ENCODE measurements around the gene NME3. TPM values are rescaled to one million over a fixed set of nuclear protein-coding genes. Genes with fewer than 3 reads are reported as not detected.

NME3 gene
- total RNA-seq, 1 donor from 2014 or later = 53.8 TPM

- H3K4me1 Mint-ChIP-seq (ENCODE audit: low read depth) = peaks cover 26% of the 10 kb centered on the region
- H3K27ac Mint-ChIP-seq (ENCODE audit: unreplicated experiment) = peak within 1 kb of the TSS; percentile 94
- peak; percentile 100 for DNase-seq (ENCODE audit: low spot score)
- no peak for TF ChIP-seq CTCF (IDR thresholded peaks at IDR 0.05)
- H3K27me3 Mint-ChIP-seq (ENCODE audit: low read depth) = no peaks in the 10 kb centered on the region
- peak within 1 kb of the TSS; percentile 90 for H3K4me3 Mint-ChIP-seq (ENCODE audit: unreplicated experiment)
- peaks cover 1% of the 10 kb centered on the region for H3K36me3 Mint-ChIP-seq (ENCODE audit: low read depth)
- no peaks in the 10 kb centered on the region for H3K9me3 Mint-ChIP-seq (ENCODE audit: low read depth)
These were observed 11.3 kb upstream of the NME3 start, which contains the start of the genes NUBP2 and SPSB3 for GRCh38 chr16:1782408-1783264. TSS of gene NUBP2 (plus strand) at chr16:1782960. CDS start at chr16:1783021, 61 bp downstream. TSS of gene SPSB3 (minus strand) at chr16:1782571. CDS start at chr16:1781483, 1,088 bp downstream.

- peak overlapping the region; percentile 94 for H3K27ac Mint-ChIP-seq (ENCODE audit: unreplicated experiment)
- no peaks in the 10 kb centered on the region for H3K9me3 Mint-ChIP-seq (ENCODE audit: low read depth)
- DNase-seq (ENCODE audit: low spot score) = peak; percentile 79
- peak; percentile 59 for TF ChIP-seq CTCF (IDR thresholded peaks at IDR 0.05)
- peaks cover 1% of the 10 kb centered on the region for H3K36me3 Mint-ChIP-seq (ENCODE audit: low read depth)
- H3K4me1 Mint-ChIP-seq (ENCODE audit: low read depth) = peaks cover 26% of the 10 kb centered on the region
- H3K4me3 Mint-ChIP-seq (ENCODE audit: unreplicated experiment) = peak overlapping the region; percentile 90
- H3K27me3 Mint-ChIP-seq (ENCODE audit: low read depth) = no peaks in the 10 kb centered on the region
These were observed 10.5 kb upstream of the NME3 start for GRCh38 chr16:1781758-1782407.

- Mint-ChIP-seq H3K4me1 (ENCODE audit: low read depth) (peaks cover 26% of the 10 kb centered on the region), H3K27ac (ENCODE audit: unreplicated experiment) (peak overlapping the region; percentile 94), H3K9me3 (ENCODE audit: low read depth) (no peaks in the 10 kb centered on the region), H3K36me3 (ENCODE audit: low read depth) (peaks cover 3% of the 10 kb centered on the region), H3K27me3 (ENCODE audit: low read depth) (no peaks in the 10 kb centered on the region), H3K4me3 (ENCODE audit: unreplicated experiment) (peak overlapping the region; percentile 90)
- DNase-seq (ENCODE audit: low spot score) = no peak
- no peak for TF ChIP-seq CTCF (IDR thresholded peaks at IDR 0.05)
These were observed 9.9 kb upstream of the NME3 start for GRCh38 chr16:1781254-1781653.

- DNase-seq (ENCODE audit: low spot score) = no peak
- Mint-ChIP-seq H3K4me1 (ENCODE audit: low read depth) (peaks cover 26% of the 10 kb centered on the region), H3K27me3 (ENCODE audit: low read depth) (no peaks in the 10 kb centered on the region), H3K4me3 (ENCODE audit: unreplicated experiment) (peak overlapping the region; percentile 90), H3K36me3 (ENCODE audit: low read depth) (peaks cover 4% of the 10 kb centered on the region), H3K9me3 (ENCODE audit: low read depth) (no peaks in the 10 kb centered on the region), H3K27ac (ENCODE audit: unreplicated experiment) (peak overlapping the region; percentile 17)
- TF ChIP-seq CTCF (IDR thresholded peaks at IDR 0.05) = no peak
These were observed 9.3 kb upstream of the NME3 start for GRCh38 chr16:1780677-1781072.
